Measurements from ENCODE around the gene PRLR. TPM values are rescaled to one million over a fixed set of nuclear protein-coding genes. Genes with fewer than 3 reads are reported as not detected.

The PRLR gene
- total RNA-seq, 1 experiment from 2014 or later: 2.5 TPM

DNA sequence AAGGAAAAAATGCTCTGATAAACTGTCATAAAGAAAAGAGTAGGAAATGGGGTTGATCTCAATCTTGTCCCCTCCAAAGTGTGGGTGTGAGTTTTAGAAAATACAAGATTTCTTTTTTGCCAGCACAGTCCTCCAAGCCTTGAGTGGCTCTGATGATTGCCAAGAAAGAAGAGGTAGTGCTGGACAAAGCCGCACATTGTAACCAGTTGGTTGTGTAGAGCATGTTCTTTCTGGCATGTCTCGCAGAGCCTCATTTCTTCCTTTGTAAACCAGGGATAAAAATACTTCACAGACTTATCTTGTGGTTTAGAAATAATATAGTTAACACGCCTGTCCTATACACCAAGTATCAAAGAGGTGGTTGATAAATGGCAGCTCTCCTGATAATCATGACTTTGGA is 30.4 kb downstream of the PRLR start:
- TF ChIP-seq, protein P1, sequence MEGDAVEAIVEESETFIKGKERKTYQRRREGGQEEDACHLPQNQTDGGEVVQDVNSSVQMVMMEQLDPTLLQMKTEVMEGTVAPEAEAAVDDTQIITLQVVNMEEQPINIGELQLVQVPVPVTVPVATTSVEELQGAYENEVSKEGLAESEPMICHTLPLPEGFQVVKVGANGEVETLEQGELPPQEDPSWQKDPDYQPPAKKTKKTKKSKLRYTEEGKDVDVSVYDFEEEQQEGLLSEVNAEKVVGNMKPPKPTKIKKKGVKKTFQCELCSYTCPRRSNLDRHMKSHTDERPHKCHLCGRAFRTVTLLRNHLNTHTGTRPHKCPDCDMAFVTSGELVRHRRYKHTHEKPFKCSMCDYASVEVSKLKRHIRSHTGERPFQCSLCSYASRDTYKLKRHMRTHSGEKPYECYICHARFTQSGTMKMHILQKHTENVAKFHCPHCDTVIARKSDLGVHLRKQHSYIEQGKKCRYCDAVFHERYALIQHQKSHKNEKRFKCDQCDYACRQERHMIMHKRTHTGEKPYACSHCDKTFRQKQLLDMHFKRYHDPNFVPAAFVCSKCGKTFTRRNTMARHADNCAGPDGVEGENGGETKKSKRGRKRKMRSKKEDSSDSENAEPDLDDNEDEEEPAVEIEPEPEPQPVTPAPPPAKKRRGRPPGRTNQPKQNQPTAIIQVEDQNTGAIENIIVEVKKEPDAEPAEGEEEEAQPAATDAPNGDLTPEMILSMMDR (conservative IDR thresholded peaks at IDR 0.05): no peak
- no peaks in the 10 kb centered on the region for H3K79me1 ChIP-seq (ENCODE audit: insufficient read depth, low read depth, low read length, poor library complexity, severe bottlenecking)
- no peak overlapping the region for H2BK12ac ChIP-seq (ENCODE audit: insufficient read length, low read depth, low read length)
- no peak overlapping the region for H2BK15ac ChIP-seq (ENCODE audit: low read depth, low read length)
- no peak for DNase-seq
- H3K27me3 ChIP-seq (ENCODE audit: insufficient read depth, low read length): no peaks in the 10 kb centered on the region
- H3K4me1 ChIP-seq (ENCODE audit: insufficient read depth, low read length): no peaks in the 10 kb centered on the region
- peaks cover 7 to 9% of the 10 kb centered on the region in 2 experiments for H3K4me1 Mint-ChIP-seq
- H3K14ac ChIP-seq (ENCODE audit: insufficient read depth, low read length): no peak overlapping the region
- no peak overlapping the region for H2AFZ ChIP-seq (ENCODE audit: low read length)
- no peak overlapping the region for H3K4ac ChIP-seq (ENCODE audit: low read depth, low read length)
- no peak overlapping the region for H3K23ac ChIP-seq (ENCODE audit: insufficient read length, low read depth, low read length)
- no peaks in the 10 kb centered on the region for H3K23me2 ChIP-seq (ENCODE audit: insufficient read length, low read depth, low read length, poor library complexity, severe bottlenecking)
- no peaks in the 10 kb centered on the region for H3K9me3 ChIP-seq (ENCODE audit: control insufficient read depth, low read depth, low read length)
- H2BK20ac ChIP-seq (ENCODE audit: low read depth, low read length, poor library complexity, severe bottlenecking): no peak overlapping the region
- no peak overlapping the region for H4K5ac ChIP-seq (ENCODE audit: insufficient read length, low read depth, low read length)
- H3K36me3 Mint-ChIP-seq (ENCODE audit: insufficient read depth in 1 of 3, low read depth in 3 of 3): no peaks in the 10 kb centered on the region; a peak in 1 of 7 replicates
- H3T11ph ChIP-seq (ENCODE audit: low read length): no peak overlapping the region
- no peaks in the 10 kb centered on the region for H3K79me2 ChIP-seq (ENCODE audit: insufficient read depth, low read length)
- no peaks in the 10 kb centered on the region for H3K9me3 Mint-ChIP-seq
- no peak overlapping the region for H4K91ac ChIP-seq (ENCODE audit: insufficient read length, low read depth, low read length)
- H2AK5ac ChIP-seq (ENCODE audit: insufficient read length, low read length): no peak overlapping the region
- H3K9ac ChIP-seq (ENCODE audit: extremely low read depth, insufficient read length, low read length): no peak overlapping the region
- no peak overlapping the region for H3K4me2 ChIP-seq (ENCODE audit: insufficient read depth, insufficient read length, low read length)
- no peak overlapping the region for H3K18ac ChIP-seq (ENCODE audit: insufficient read length, low read depth, low read length)
- no CpG with 5 or more reads among the region's 3 CpGs for WGBS (ENCODE audit: extremely low coverage, insufficient read length, low lambda C conversion rate)
- H3K27ac Mint-ChIP-seq: no peak overlapping the region
- no peaks in the 10 kb centered on the region; the same call in 1 of the 2 replicates for H3K27me3 Mint-ChIP-seq (ENCODE audit: low read depth)
- H4K8ac ChIP-seq (replicated peaks; ENCODE audit: insufficient read length, low read depth, low read length): no peak overlapping the region
- H3K56ac ChIP-seq (ENCODE audit: insufficient read length, low read depth, low read length): no peak overlapping the region
- H3K27ac ChIP-seq (ENCODE audit: insufficient read length, low read depth, low read length): no peak overlapping the region
- H4K20me1 ChIP-seq (ENCODE audit: control insufficient read depth, insufficient read depth, insufficient read length): no peaks in the 10 kb centered on the region
- H2BK120ac ChIP-seq (ENCODE audit: low read depth, low read length, poor library complexity, severe bottlenecking): no peak overlapping the region
- H2BK5ac ChIP-seq (ENCODE audit: insufficient read length, low read length): no peak overlapping the region
- no peak overlapping the region; a peak in 1 of 5 replicates for H3K4me3 Mint-ChIP-seq
